SKM-1 treated with dmso at 0.1 percent for 144 hours (cell line): ENCODE measurements around the gene LRIG3.
"Not testable (repeated sequence)": the region's sequence is repeated elsewhere in the genome, so short reads cannot be mapped to it uniquely, and the experiment has no call there.

ENCODE experiments used
- DNase-seq: peaks from one replicate; lab custom pipeline; 2025; ENCODE audit not compliant: unreplicated experiment; lab: John Stamatoyannopoulos, UW

The LRIG3 gene

GRCh38 chr12:58860056-58860787 lies 60.1 kb downstream of the LRIG3 start:
- DNase-seq: no peak

- DNase-seq: no peak
Measured at GRCh38 chr12:58858030-58858429, 62.3 kb downstream of the LRIG3 start.

- DNase-seq: not testable (repeated sequence)
Measured at GRCh38 chr12:58857206-58857605, 63.1 kb downstream of the LRIG3 start.

- DNase-seq: not testable (repeated sequence)
Measured at GRCh38 chr12:58855630-58856029, 64.7 kb downstream of the LRIG3 start.

GRCh38 chr12:58850826-58851225 lies 69.5 kb downstream of the LRIG3 start:
- DNase-seq: no peak

- no peak for DNase-seq
Measured at GRCh38 chr12:58847901-58848600, 72.3 kb downstream of the LRIG3 start.

GRCh38 chr12:58844161-58844560 lies 76.1 kb downstream of the LRIG3 start:
- DNase-seq: no peak

- no peak for DNase-seq
Measured at GRCh38 chr12:58841058-58841798, 79.1 kb downstream of the LRIG3 start.

- DNase-seq: no peak
Measured at GRCh38 chr12:58833853-58834252, 86.5 kb downstream of the LRIG3 start.

- no peak for DNase-seq
Measured at GRCh38 chr12:58832920-58833319, 87.4 kb downstream of the LRIG3 start.
